ENCODE measurements around the gene CNIH2.

Gene CNIH2

DNA sequence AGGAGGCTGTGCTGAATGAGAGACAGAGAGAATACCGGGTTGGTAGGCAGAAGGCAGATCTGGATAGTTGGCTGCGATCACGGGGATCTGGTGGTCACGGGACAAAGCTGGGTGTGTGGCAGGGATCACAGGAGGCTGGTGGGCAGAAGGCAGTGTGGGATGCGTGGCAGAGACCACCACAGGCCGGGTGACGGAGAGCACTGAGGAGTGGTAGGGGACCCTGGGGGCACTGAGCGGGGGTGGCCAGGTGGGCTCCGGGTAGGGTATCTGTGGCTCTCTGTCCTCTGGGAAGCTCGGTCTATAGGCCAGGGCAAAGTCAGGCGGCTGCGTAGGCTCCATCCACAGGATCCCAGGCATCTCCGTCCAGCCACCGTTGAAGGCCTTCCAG lies 37.5 kb downstream of the CNIH2 start (continued):
- TF ChIP-seq, protein P1, sequence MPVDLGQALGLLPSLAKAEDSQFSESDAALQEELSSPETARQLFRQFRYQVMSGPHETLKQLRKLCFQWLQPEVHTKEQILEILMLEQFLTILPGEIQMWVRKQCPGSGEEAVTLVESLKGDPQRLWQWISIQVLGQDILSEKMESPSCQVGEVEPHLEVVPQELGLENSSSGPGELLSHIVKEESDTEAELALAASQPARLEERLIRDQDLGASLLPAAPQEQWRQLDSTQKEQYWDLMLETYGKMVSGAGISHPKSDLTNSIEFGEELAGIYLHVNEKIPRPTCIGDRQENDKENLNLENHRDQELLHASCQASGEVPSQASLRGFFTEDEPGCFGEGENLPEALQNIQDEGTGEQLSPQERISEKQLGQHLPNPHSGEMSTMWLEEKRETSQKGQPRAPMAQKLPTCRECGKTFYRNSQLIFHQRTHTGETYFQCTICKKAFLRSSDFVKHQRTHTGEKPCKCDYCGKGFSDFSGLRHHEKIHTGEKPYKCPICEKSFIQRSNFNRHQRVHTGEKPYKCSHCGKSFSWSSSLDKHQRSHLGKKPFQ (tag by site-specific recombination; IDR thresholded peaks at IDR 0.05): no peak
- no peak for TF ChIP-seq ZNF623 (tag by site-specific recombination; IDR thresholded peaks at IDR 0.05)
- no peak for TF ChIP-seq SP2 (tag by site-specific recombination; IDR thresholded peaks at IDR 0.05)

DNA sequence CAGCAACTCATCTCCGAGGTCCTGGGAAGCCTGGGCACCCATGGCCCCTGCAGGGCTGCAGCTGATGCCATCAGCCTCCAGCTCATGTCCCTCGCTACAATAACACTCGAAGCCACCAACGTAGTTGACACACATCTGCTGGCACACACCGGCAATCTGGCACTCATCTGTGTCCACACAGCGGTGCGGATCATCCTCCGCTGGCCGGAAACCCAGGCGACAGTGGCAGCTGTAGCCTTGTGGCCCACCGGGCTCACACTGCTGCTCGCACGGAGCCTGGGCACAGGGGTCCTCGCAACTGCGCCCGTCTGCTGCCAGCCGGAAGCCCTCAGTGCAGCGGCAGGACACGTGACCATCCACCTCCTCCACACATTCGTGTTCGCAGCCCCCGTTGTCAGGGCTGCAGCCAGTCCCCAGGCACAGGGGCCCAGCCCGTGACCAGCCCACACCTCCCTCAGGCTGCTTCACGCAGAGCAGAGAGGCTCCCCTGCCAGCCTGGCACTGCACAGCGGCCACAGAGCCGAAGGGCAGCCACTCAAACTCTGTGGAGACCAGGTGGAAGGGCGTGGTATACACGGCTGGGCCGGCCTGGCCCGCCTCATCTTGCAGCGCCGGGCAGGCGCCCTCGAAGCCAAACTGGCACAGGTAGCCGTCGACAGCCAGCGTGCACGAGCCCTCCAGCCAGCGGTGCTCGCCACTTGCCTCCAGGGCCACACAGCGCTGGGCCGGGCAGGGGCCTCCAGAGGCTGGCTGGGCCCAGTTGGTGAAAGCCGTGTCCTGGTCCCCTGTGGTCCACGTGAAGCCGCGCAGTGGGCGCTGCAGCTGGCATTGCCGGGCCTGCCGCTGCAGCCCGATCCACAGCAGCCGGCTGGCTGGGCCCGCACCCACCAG lies 38.2 kb downstream of the CNIH2 start:
- no peak overlapping the region for H3K27ac ChIP-seq (ENCODE audit: extremely low read depth, low read depth, low read length)
- H3K4me3 ChIP-seq (ENCODE audit: low read depth, low read length): no peak overlapping the region
- H3K36me3 ChIP-seq (ENCODE audit: control insufficient read depth in 2 of 2, insufficient read depth in 1 of 2, low read length in 2 of 2): no peaks in the 10 kb centered on the region
- no peaks in the 10 kb centered on the region for H3K4me1 ChIP-seq (ENCODE audit: control insufficient read depth, insufficient read depth, low read length)
- TF ChIP-seq ZNF473 (tag by site-specific recombination; IDR thresholded peaks at IDR 0.05): no peak
- TF ChIP-seq, protein P2, sequence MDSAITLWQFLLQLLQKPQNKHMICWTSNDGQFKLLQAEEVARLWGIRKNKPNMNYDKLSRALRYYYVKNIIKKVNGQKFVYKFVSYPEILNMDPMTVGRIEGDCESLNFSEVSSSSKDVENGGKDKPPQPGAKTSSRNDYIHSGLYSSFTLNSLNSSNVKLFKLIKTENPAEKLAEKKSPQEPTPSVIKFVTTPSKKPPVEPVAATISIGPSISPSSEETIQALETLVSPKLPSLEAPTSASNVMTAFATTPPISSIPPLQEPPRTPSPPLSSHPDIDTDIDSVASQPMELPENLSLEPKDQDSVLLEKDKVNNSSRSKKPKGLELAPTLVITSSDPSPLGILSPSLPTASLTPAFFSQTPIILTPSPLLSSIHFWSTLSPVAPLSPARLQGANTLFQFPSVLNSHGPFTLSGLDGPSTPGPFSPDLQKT (IDR thresholded peaks at IDR 0.05; ENCODE audit: borderline replicate concordance, low read depth, low read length): no peak
- TF ChIP-seq KLF7 (tag by site-specific recombination; IDR thresholded peaks at IDR 0.05; ENCODE audit: borderline replicate concordance): no peak
- TF ChIP-seq ZNF280C (tag by site-specific recombination; IDR thresholded peaks at IDR 0.05): no peak
- ChIA-PET POLR2A (interaction anchor here (0.5 to 1.2 kb wide), 3 partner anchors 20 to 234 kb away, joined by 3 read pairs; partner anchors contain the start of gene RIN1), CTCF (interaction anchor here (0.6 to 1.1 kb wide), 2 partner anchors 17 to 45 kb away, joined by 3 to 5 read pairs; no protein-coding TSS in a partner anchor)
- H3K9me3 ChIP-seq (ENCODE audit: control insufficient read depth, insufficient read depth, low read depth, low read length): no peaks in the 10 kb centered on the region

GRCh38 chr11:66316849-66317251 lies 38.9 kb downstream of the CNIH2 start, which contains the start of gene CD248:
TSS of gene CD248 (minus strand) at chr11:66317044. CDS start at chr11:66317027, 17 bp downstream.
- ChIA-PET POLR2A (interaction anchor here (0.6 to 1.2 kb wide), 2 partner anchors 19 to 102 kb away, joined by 3 read pairs; partner anchors contain the start of gene RIN1), CTCF (interaction anchor here (0.7 kb wide), 1 partner anchor 10 kb away, joined by 3 read pairs; no protein-coding TSS in a partner anchor)
- no peak within 1 kb of the TSS for H3K27ac ChIP-seq (ENCODE audit: extremely low read depth, low read depth, low read length)
- H3K4me1 ChIP-seq (ENCODE audit: control insufficient read depth, insufficient read depth, low read length): no peaks in the 10 kb centered on the region
- no peak within 1 kb of the TSS for H3K4me3 ChIP-seq (ENCODE audit: low read depth, low read length)
- H3K9me3 ChIP-seq (ENCODE audit: control insufficient read depth, insufficient read depth, low read depth, low read length): no peaks in the 10 kb centered on the region
- H3K36me3 ChIP-seq (ENCODE audit: control insufficient read depth in 2 of 2, insufficient read depth in 1 of 2, low read length in 2 of 2): no peaks in the 10 kb centered on the region
- TF ChIP-seq ZNF501 (tag by site-specific recombination; IDR thresholded peaks at IDR 0.05) (no peak), ZNF658 (tag by site-specific recombination; IDR thresholded peaks at IDR 0.05) (no peak), ZNF707 (tag by site-specific recombination; IDR thresholded peaks at IDR 0.05) (no peak), MEIS1 (CRISPR knock-in tag; IDR thresholded peaks at IDR 0.05; ENCODE audit: borderline replicate concordance) (no peak), ZNF548 (tag by site-specific recombination; IDR thresholded peaks at IDR 0.05) (no peak), ZNF837 (tag by site-specific recombination; IDR thresholded peaks at IDR 0.05) (no peak), ZNF280C (tag by site-specific recombination; IDR thresholded peaks at IDR 0.05) (no peak), ZNF354C (tag by site-specific recombination; IDR thresholded peaks at IDR 0.05; ENCODE audit: borderline replicate concordance, low read depth) (no peak), ZBTB6 (tag by site-specific recombination; IDR thresholded peaks at IDR 0.05) (no peak), ZNF10 (tag by site-specific recombination; IDR thresholded peaks at IDR 0.05) (no peak), PRDM6 (tag by site-specific recombination; IDR thresholded peaks at IDR 0.05) (no peak)
